ENCODE data around the gene NFIA.

DNA sequence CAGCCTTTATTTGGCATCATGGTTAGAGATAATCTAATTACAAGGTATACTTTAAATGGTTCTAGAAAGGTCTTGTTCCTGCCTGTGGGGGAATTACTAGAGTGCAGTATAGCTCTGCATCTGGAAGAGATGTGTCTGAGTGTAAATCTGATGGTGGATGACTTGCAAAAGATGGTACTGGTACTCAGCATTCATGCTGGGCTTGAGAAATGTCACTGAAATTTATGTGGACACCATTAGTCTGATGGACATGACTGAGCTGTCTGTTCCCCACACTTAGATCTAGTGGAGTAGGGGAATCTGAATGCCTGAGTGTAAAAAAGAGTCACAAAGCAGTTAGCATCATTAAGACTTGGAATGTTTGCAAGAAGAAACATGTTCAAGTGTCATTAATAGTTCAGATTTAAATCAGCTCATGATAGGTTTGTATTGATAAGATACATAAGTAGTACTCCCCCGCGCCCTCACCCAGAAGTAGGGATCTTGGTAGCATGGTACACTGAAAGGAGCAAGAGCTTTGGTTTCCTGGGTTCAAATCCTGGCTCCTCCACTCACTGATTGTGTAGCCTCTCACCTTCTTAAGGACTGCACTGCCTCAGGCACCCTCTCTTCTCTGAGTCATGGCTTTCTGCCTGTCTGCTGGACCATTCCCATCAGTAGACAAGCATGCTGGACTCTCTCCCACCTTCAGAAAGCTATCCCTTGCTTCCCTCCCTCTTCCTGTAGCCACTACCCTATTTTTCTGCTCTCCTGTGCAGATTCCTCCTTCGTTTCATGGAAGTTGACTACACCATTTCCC, 292.9 kb downstream of the NFIA start:
- TF ChIP-seq, protein P1, sequence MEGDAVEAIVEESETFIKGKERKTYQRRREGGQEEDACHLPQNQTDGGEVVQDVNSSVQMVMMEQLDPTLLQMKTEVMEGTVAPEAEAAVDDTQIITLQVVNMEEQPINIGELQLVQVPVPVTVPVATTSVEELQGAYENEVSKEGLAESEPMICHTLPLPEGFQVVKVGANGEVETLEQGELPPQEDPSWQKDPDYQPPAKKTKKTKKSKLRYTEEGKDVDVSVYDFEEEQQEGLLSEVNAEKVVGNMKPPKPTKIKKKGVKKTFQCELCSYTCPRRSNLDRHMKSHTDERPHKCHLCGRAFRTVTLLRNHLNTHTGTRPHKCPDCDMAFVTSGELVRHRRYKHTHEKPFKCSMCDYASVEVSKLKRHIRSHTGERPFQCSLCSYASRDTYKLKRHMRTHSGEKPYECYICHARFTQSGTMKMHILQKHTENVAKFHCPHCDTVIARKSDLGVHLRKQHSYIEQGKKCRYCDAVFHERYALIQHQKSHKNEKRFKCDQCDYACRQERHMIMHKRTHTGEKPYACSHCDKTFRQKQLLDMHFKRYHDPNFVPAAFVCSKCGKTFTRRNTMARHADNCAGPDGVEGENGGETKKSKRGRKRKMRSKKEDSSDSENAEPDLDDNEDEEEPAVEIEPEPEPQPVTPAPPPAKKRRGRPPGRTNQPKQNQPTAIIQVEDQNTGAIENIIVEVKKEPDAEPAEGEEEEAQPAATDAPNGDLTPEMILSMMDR (IDR thresholded peaks at IDR 0.05) = no peak
- no peak for TF ChIP-seq POLR2A (IDR thresholded peaks at IDR 0.05; ENCODE audit: low read depth)
- TF ChIP-seq EP300 (IDR thresholded peaks at IDR 0.05) = no peak
- no peak for TF ChIP-seq POLR2AphosphoS5 (IDR thresholded peaks at IDR 0.05)

Measured in esophagus muscularis mucosa (tissue), 4 donors.